IMR-90 (cell line): ENCODE results near the gene PPM1K. TPM values are rescaled to one million over a fixed set of nuclear protein-coding genes. Genes with fewer than 3 reads are reported as not detected.

Source experiments
- ATAC-seq: fragments of 200-7000 bp; cut with Tn5 transposase; 2 replicates; pipeline ENCODE4 v1.9.1; 2020; ENCODE audit warnings: low read depth, mild to moderate bottlenecking, moderate library complexity
- BruUV-seq: library from RNA; stranded (reverse); fragments of 400-500 nt; replicated peaks from 2 replicates; lab custom pipeline; 2021; lab: Mats Ljungman, UMichigan
- CTCF ChIA-PET: fragments of 300-600 bp; formaldehyde crosslinking; extraction: SDS; loops from one replicate; lab custom pipeline; 2021; ENCODE audit warnings: antibody characterized with exemption; lab: Yijun Ruan, JAX
- POLR2A ChIA-PET: fragments of 300-600 bp; sonication (Branson Sonifier 250); formaldehyde crosslinking; loops from one replicate; lab custom pipeline; 2022; ENCODE audit warnings: antibody characterized with exemption; ENCODE audit not compliant: unreplicated experiment; lab: Charles Lee
- DNase-seq: peaks from one replicate; pipeline ENCODE4 v3.0.0; 2013
- H2AFZ ChIP-seq: replicated peaks from 2 replicates; pipeline ENCODE3; 2013; ENCODE audit warnings: low read length, mild to moderate bottlenecking; ENCODE audit not compliant: poor library complexity
- H2AK5ac ChIP-seq: 2 replicates; pipeline ENCODE4 v1.6.1; 2013; ENCODE audit warnings: low read depth, low read length, inconsistent platforms
- H2AK9ac ChIP-seq: replicated peaks from 2 replicates; pipeline ENCODE3; 2013; ENCODE audit warnings: mild to moderate bottlenecking, low read depth, low read length, moderate library complexity; ENCODE audit not compliant: poor library complexity
- H2BK120ac ChIP-seq: 2 replicates; pipeline ENCODE4 v1.6.1; 2013; ENCODE audit warnings: low read depth, low read length, inconsistent platforms
- H2BK15ac ChIP-seq: 3 replicates; pipeline ENCODE4 v1.6.1; 2013; ENCODE audit warnings: low read depth, low read length, inconsistent platforms
- H2BK20ac ChIP-seq: 2 replicates; pipeline ENCODE4 v1.6.1; 2013; ENCODE audit warnings: low read depth, mild to moderate bottlenecking, inconsistent platforms, low read length, moderate library complexity
- H2BK5ac ChIP-seq: 2 replicates; pipeline ENCODE4 v1.6.1; 2013; ENCODE audit warnings: mild to moderate bottlenecking, low read depth, low read length, inconsistent platforms; ENCODE audit not compliant: poor library complexity, severe bottlenecking
- H3K14ac ChIP-seq: replicated peaks from 2 replicates; pipeline ENCODE4 v1.6.1; 2013; ENCODE audit warnings: low read depth, low read length, inconsistent platforms
- H3K18ac ChIP-seq: 2 replicates; pipeline ENCODE4 v1.6.1; 2013; ENCODE audit warnings: low read depth, low read length, control low read depth
- H3K23ac ChIP-seq: 2 replicates; pipeline ENCODE4 v1.6.1; 2013; ENCODE audit warnings: low read depth, low read length, inconsistent platforms
- H3K27ac ChIP-seq: 2 replicates; pipeline ENCODE4 v1.5.1; 2013; ENCODE audit warnings: mild to moderate bottlenecking, control low read depth, low read length; ENCODE audit not compliant: insufficient read depth
- H3K27me3 ChIP-seq: 2 replicates; pipeline ENCODE4 v1.6.1; 2013; ENCODE audit warnings: low read length; ENCODE audit not compliant: control insufficient read depth, insufficient read depth
- H3K36me3 ChIP-seq: 2 replicates; pipeline ENCODE4 v1.6.1; 2013; ENCODE audit warnings: low read length, mixed read lengths; ENCODE audit not compliant: control insufficient read depth, insufficient read depth
- H3K4ac ChIP-seq: 2 replicates; pipeline ENCODE4 v1.6.1; 2013; ENCODE audit warnings: low read depth, low read length, inconsistent platforms
- H3K4me1 ChIP-seq: 2 replicates; pipeline ENCODE4 v1.6.1; 2013; ENCODE audit warnings: low read length, mixed read lengths; ENCODE audit not compliant: control insufficient read depth, insufficient read depth
- H3K4me2 ChIP-seq: 2 replicates; pipeline ENCODE4 v1.6.1; 2013; ENCODE audit warnings: low read depth, mild to moderate bottlenecking, control low read depth, low read length, moderate library complexity
- H3K4me3 ChIP-seq: 2 replicates; pipeline ENCODE4 v1.5.1; 2013; ENCODE audit warnings: low read depth, mild to moderate bottlenecking, control low read depth, low read length, moderate library complexity; ENCODE audit not compliant: insufficient read depth
- H3K56ac ChIP-seq: 2 replicates; pipeline ENCODE4 v1.6.1; 2013; ENCODE audit warnings: low read length, inconsistent platforms; ENCODE audit not compliant: insufficient read depth; ENCODE audit errors: extremely low read depth
- H3K79me1 ChIP-seq, 2 experiments: 2 replicates each; pipeline ENCODE4 v1.6.1; 2013; ENCODE audit warnings: low read length in 2 of 2, inconsistent platforms in 1 of 2, low read depth in 1 of 2
- H3K9ac ChIP-seq: 2 replicates; pipeline ENCODE4 v1.6.1; 2013; ENCODE audit warnings: low read depth, low read length, control low read depth
- H3K9me1 ChIP-seq: 2 replicates; pipeline ENCODE4 v1.6.1; 2013; ENCODE audit warnings: low read length, inconsistent platforms; ENCODE audit not compliant: insufficient read depth
- H3K9me3 ChIP-seq: 2 replicates; pipeline ENCODE4 v1.6.1; 2013; ENCODE audit warnings: low read length; ENCODE audit not compliant: control insufficient read depth, insufficient read depth
- H4K20me1 ChIP-seq: 2 replicates; pipeline ENCODE4 v1.6.1; 2013; ENCODE audit warnings: low read length, inconsistent platforms; ENCODE audit not compliant: insufficient read depth
- H4K5ac ChIP-seq: 2 replicates; pipeline ENCODE4 v1.6.1; 2013; ENCODE audit warnings: mild to moderate bottlenecking, low read depth, low read length, control low read depth
- H4K8ac ChIP-seq, 2 experiments: 2 replicates each; pipeline ENCODE4 v1.6.1; 2013; ENCODE audit warnings: low read depth in 2 of 2, low read length in 2 of 2, control low read depth in 1 of 2, inconsistent platforms in 1 of 2
- H4K91ac ChIP-seq: 2 replicates; pipeline ENCODE4 v1.6.1; 2013; ENCODE audit warnings: low read depth, low read length, inconsistent platforms; ENCODE audit not compliant: insufficient read depth
- BHLHE40 ChIP-seq: fragments of 150-350 bp; IDR thresholded peaks from 2 replicates; pipeline ENCODE4 v1.6.1; 2016; ENCODE audit warnings: mild to moderate bottlenecking, low read depth, low read length
- CEBPB ChIP-seq: IDR thresholded peaks from 2 replicates; pipeline ENCODE4 v1.6.1; 2012; ENCODE audit warnings: low read depth, low read length, improper control_type of control experiment
- CHD1 ChIP-seq: IDR thresholded peaks from 2 replicates; pipeline ENCODE4 v1.6.1; 2012; ENCODE audit warnings: low read depth, low read length, improper control_type of control experiment
- CTCF ChIP-seq: conservative IDR thresholded peaks from 2 replicates; pipeline ENCODE4 v1.5.1; 2012; ENCODE audit warnings: mild to moderate bottlenecking, low read depth, low read length, improper control_type of control experiment
- ELK1 ChIP-seq: fragments of 150-350 bp; IDR thresholded peaks from 2 replicates; pipeline ENCODE4 v1.6.1; 2016; ENCODE audit warnings: low read depth, mild to moderate bottlenecking, low read length, moderate library complexity, borderline replicate concordance
- FOS ChIP-seq: fragments of 150-350 bp; IDR thresholded peaks from 2 replicates; pipeline ENCODE4 v1.6.1; 2016; ENCODE audit warnings: low read depth, low read length
- MAFK ChIP-seq: IDR thresholded peaks from 2 replicates; pipeline ENCODE4 v1.6.1; 2012; ENCODE audit warnings: low read depth, low read length, improper control_type of control experiment
- MAZ ChIP-seq: IDR thresholded peaks from 2 replicates; pipeline ENCODE4 v1.6.1; 2012; ENCODE audit warnings: low read depth, mild to moderate bottlenecking, low read length, improper control_type of control experiment, moderate library complexity, borderline replicate concordance
- MXI1 ChIP-seq: IDR thresholded peaks from 2 replicates; pipeline ENCODE4 v1.6.1; 2012; ENCODE audit warnings: low read depth, mild to moderate bottlenecking, low read length, moderate library complexity, borderline replicate concordance
- NFE2L2 ChIP-seq: fragments of 150-350 bp; IDR thresholded peaks from 2 replicates; pipeline ENCODE4 v1.6.1; 2016; ENCODE audit warnings: low read depth, mild to moderate bottlenecking, low read length
- POLR2A ChIP-seq: IDR thresholded peaks from 2 replicates; pipeline ENCODE4 v1.6.1; 2012; ENCODE audit warnings: mild to moderate bottlenecking, low read depth, low read length
- RAD21 ChIP-seq: IDR thresholded peaks from 2 replicates; pipeline ENCODE4 v1.6.1; 2012; ENCODE audit warnings: low read length, improper control_type of control experiment
- RCOR1 ChIP-seq: IDR thresholded peaks from 2 replicates; pipeline ENCODE4 v1.6.1; 2012; ENCODE audit warnings: mild to moderate bottlenecking, low read length, improper control_type of control experiment; ENCODE audit not compliant: insufficient replicate concordance
- RFX5 ChIP-seq: IDR thresholded peaks from 2 replicates; pipeline ENCODE4 v1.8.0; 2012; ENCODE audit warnings: low read depth, mild to moderate bottlenecking, low read length, moderate library complexity
- SMC3 ChIP-seq: fragments of 150-350 bp; IDR thresholded peaks from 2 replicates; pipeline ENCODE4 v1.6.1; 2016; ENCODE audit warnings: low read depth, mild to moderate bottlenecking, antibody characterized with exemption, low read length, moderate library complexity
- USF2 ChIP-seq: fragments of 150-350 bp; IDR thresholded peaks from 2 replicates; pipeline ENCODE4 v1.6.1; 2017; ENCODE audit warnings: mild to moderate bottlenecking, antibody characterized with exemption, low read length, low read depth
- WGBS, 2 experiments: methylation state at CpG; one replicate each; pipeline versions ENCODE4 v1.1.5 to v1.1.7; 2013; ENCODE audit warnings: missing lambda C conversion rate in 2 of 2; ENCODE audit not compliant: insufficient read length in 1 of 2; ENCODE audit errors: extremely low coverage in 2 of 2; 5-methylcytosine and 5-hydroxymethylcytosine counted together
- dilution Hi-C: fragments of 300-500 bp; cut with HindIII; formaldehyde crosslinking; loops from one replicate; pipeline ENCODE4 v1.14.3; 2018; ENCODE audit warnings: low sequenced_read_pairs; ENCODE audit not compliant: unreplicated experiment
- in situ Hi-C: fragments of 300-500 bp; cut with MboI; formaldehyde crosslinking; loops from 3 replicates; pipeline ENCODE4 v1.14.3; 2019; ENCODE audit warnings: low sequenced_read_pairs, inconsistent platforms, mixed read lengths
- intact Hi-C: fragments of 100-400 bp; cut with micrococcal nuclease; formaldehyde crosslinking; loops from 2 replicates; pipeline ENCODE4 v1.10.0; 2022
- polyA plus RNA-seq, 3 experiments: library from polyadenylated mRNA; depleted of rRNA; stranded (reverse); fragments of >200 nt; gene quantifications; 2 replicates each; pipeline ENCODE4 v1.2.3, GENCODE V29; 2012; ENCODE audit warnings: low replicate concordance in 1 of 3
- total RNA-seq: library from RNA; depleted of rRNA; stranded (reverse); fragments of >200 nt; gene quantifications from 2 replicates; pipeline ENCODE4 v1.2.3, GENCODE V29; 2012

Gene PPM1K
- total and polyA plus RNA-seq, 2 of the 4 experiments (the other 2 are of a cell fraction): 6.1 to 11.5 TPM

GRCh38 chr4:88315460-88316017 is 31.2 kb upstream of the PPM1K start:
- TF ChIP-seq FOS (no peak), SMC3 (no peak), RCOR1 (no peak), RFX5 (no peak), NFE2L2 (no peak), ELK1 (no peak), USF2 (no peak), MXI1 (no peak), POLR2A (no peak), BHLHE40 (no peak), CEBPB (no peak), MAZ (no peak), CTCF (no peak), MAFK (no peak), RAD21 (no peak), CHD1 (no peak)
- WGBS, 2 experiments: no CpG with 5 or more reads among the region's 5 CpGs
- in situ Hi-C loops (no loop called here), dilution Hi-C loops (no loop called here), intact Hi-C loops (no loop called here)
- Histone ChIP-seq H3K14ac (no peak overlapping the region), H3K36me3 (no peaks in the 10 kb centered on the region), H2AK9ac (no peak overlapping the region), H2BK120ac (no peak overlapping the region), H4K20me1 (no peaks in the 10 kb centered on the region), H4K5ac (no peak overlapping the region), H4K8ac (no peak overlapping the region), H3K23ac (no peak overlapping the region), H2BK15ac (no peak overlapping the region), H2BK20ac (no peak overlapping the region), H3K9ac (no peak overlapping the region), H2AFZ (peak overlapping the region; percentile 61), H3K9me1 (no peaks in the 10 kb centered on the region), H3K4ac (no peak overlapping the region), H3K4me1 (0 out of 2 replicates have a peak, but pooled peaks cover under 1% of the 10 kb centered on the region), H3K18ac (no peak overlapping the region), H2AK5ac (no peak overlapping the region), H3K79me1 (no peaks in the 10 kb centered on the region), H3K27ac (no peak overlapping the region), H4K91ac (no peak overlapping the region), H3K9me3 (no peaks in the 10 kb centered on the region), H3K56ac (no peak overlapping the region), H2BK5ac (no peak overlapping the region), H3K4me3 (no peak overlapping the region), H3K27me3 (peaks cover 3% of the 10 kb centered on the region), H3K4me2 (no peak overlapping the region)
- CTCF ChIA-PET: interaction anchor here (0.9 kb wide), 1 partner anchor 10 kb away, joined by 3 read pairs; no protein-coding TSS in a partner anchor
- DNase-seq (no peak), ATAC-seq (no peak)
- no TSS peak for BruUV-seq
- POLR2A ChIA-PET: no interaction called here
